ENCODE measurements around the gene PTPRT. TPM values are rescaled to one million over a fixed set of nuclear protein-coding genes. Genes with fewer than 3 reads are reported as not detected.

Gene PTPRT
- total and polyA plus RNA-seq, 12 donors, result 0.05 to 0.34 (median 0.16) TPM; not detected in 1

GRCh38 chr20:42958367-42959069 is 231.2 kb downstream of the PTPRT start:
- TF ChIP-seq CTCF (IDR thresholded peaks at IDR 0.05), result no peak
- TF ChIP-seq POLR2A (IDR thresholded peaks at IDR 0.05), result no peak
- intact Hi-C loops (cut with DNase I), result no loop called here
- Histone ChIP-seq H3K27me3 (no peaks in the 10 kb centered on the region), H3K36me3 (replicated peaks in 1 of 2) (no peaks in the 10 kb centered on the region), H3K27ac (no peak overlapping the region), H3K9me3 (replicated peaks in 1 of 3) (no peaks in the 10 kb centered on the region), H3K4me1 (replicated peaks in 1 of 2) (no peaks in the 10 kb centered on the region), H3K4me3 (no peak overlapping the region)
- 80 to 86% (median 85%) methylated on average over 2 of the region's 2 CpGs for WGBS, 4 donors
- DNase-seq, result no peak

- no peaks in the 10 kb centered on the region for H3K36me3 ChIP-seq (replicated peaks in 1 of 2)
- no peak for DNase-seq
- H3K27ac ChIP-seq, result no peak overlapping the region
- no peaks in the 10 kb centered on the region for H3K4me1 ChIP-seq (replicated peaks in 1 of 2)
- H3K9me3 ChIP-seq (replicated peaks in 1 of 3), result no peaks in the 10 kb centered on the region
- no peak for TF ChIP-seq CTCF (IDR thresholded peaks at IDR 0.05)
- no peak for TF ChIP-seq POLR2A (IDR thresholded peaks at IDR 0.05)
- intact Hi-C loops (cut with DNase I), result no loop called here
- H3K4me3 ChIP-seq, result no peak overlapping the region
- WGBS, 4 donors, result 81 to 88% (median 87%) methylated on average over 1 of the region's 1 CpG
- no peaks in the 10 kb centered on the region for H3K27me3 ChIP-seq
These were observed 232.0 kb downstream of the PTPRT start for GRCh38 chr20:42957704-42958095.

GRCh38 chr20:42957018-42957703 is 232.5 kb downstream of the PTPRT start:
- intact Hi-C loops (cut with DNase I), result no loop called here
- no peaks in the 10 kb centered on the region for H3K9me3 ChIP-seq (replicated peaks in 1 of 3)
- no peaks in the 10 kb centered on the region for H3K27me3 ChIP-seq
- no peaks in the 10 kb centered on the region for H3K36me3 ChIP-seq (replicated peaks in 1 of 2)
- no peak overlapping the region for H3K27ac ChIP-seq
- 63 to 73% (median 69%) methylated on average over 9 of the region's 9 CpGs for WGBS, 4 donors
- H3K4me3 ChIP-seq, result no peak overlapping the region
- no peaks in the 10 kb centered on the region for H3K4me1 ChIP-seq (replicated peaks in 1 of 2)
- DNase-seq, result no peak
- TF ChIP-seq POLR2A (IDR thresholded peaks at IDR 0.05) (no peak), CTCF (IDR thresholded peaks at IDR 0.05) (no peak)

GRCh38 chr20:42955713-42956112 is 234.0 kb downstream of the PTPRT start:
- Histone ChIP-seq H3K36me3 (replicated peaks in 1 of 2) (no peaks in the 10 kb centered on the region), H3K27me3 (no peaks in the 10 kb centered on the region), H3K27ac (no peak overlapping the region), H3K4me1 (replicated peaks in 1 of 2) (no peaks in the 10 kb centered on the region), H3K4me3 (no peak overlapping the region), H3K9me3 (replicated peaks in 1 of 3) (no peaks in the 10 kb centered on the region)
- intact Hi-C loops (cut with DNase I), result no loop called here
- DNase-seq, result no peak
- 83 to 93% (median 91%) methylated on average over 4 of the region's 4 CpGs for WGBS, 4 donors
- TF ChIP-seq POLR2A (IDR thresholded peaks at IDR 0.05) (no peak), CTCF (IDR thresholded peaks at IDR 0.05) (no peak)
